A549 (cell line): ENCODE measurements around the gene CASK. TPM values are rescaled to one million over a fixed set of nuclear protein-coding genes. Genes with fewer than 3 reads are reported as not detected.

Source experiments
- ATAC-seq, 2 experiments: fragments of 200-7000 bp in 1 of 2; fragments of >200 bp in 1 of 2; cut with Nextera tagmentation in 1 of 2; cut with Tn5 transposase in 1 of 2; 3 replicates each; pipeline versions ENCODE4 v1.8.0 to v1.9.1; 2018 to 2020; ENCODE audit warnings: mild to moderate bottlenecking in 1 of 2, moderate library complexity in 1 of 2
- CTCF ChIA-PET: fragments of 300-600 bp; sonication (Branson Sonifier 250); formaldehyde crosslinking; extraction: SDS; loops from one replicate; lab custom pipeline; 2021; ENCODE audit warnings: antibody characterized with exemption, inconsistent platforms; lab: Yijun Ruan, JAX
- POLR2A ChIA-PET: fragments of 350-600 bp; formaldehyde crosslinking; extraction: SDS; loops from one replicate; lab custom pipeline; 2021; ENCODE audit warnings: antibody characterized with exemption, inconsistent platforms; lab: Yijun Ruan, JAX
- DNase-seq, 2 experiments: peaks; one replicate each; pipeline versions ENCODE4 v3.0.0 to v3.0.0-alpha.2; 2011 to 2016; ENCODE audit warnings: low read depth in 1 of 2, low spot score in 1 of 2
- FAIRE-seq: peaks from 2 replicates; lab custom pipeline; 2011; peaks lifted over from hg19 to GRCh38; lab: Jason Lieb, UNC
- H3K27ac ChIP-seq, 2 experiments: fragments of >200 bp; sonication (Bioruptor Twin); formaldehyde crosslinking; 3 replicates each; pipeline ENCODE4 v1.5.1; 2016 to 2017
- H3K4me1 ChIP-seq: fragments of >200 bp; sonication (Bioruptor Twin); formaldehyde crosslinking; 3 replicates; pipeline ENCODE4 v1.6.1; 2016
- H3K4me2 ChIP-seq: fragments of >200 bp; sonication (Bioruptor Twin); formaldehyde crosslinking; 3 replicates; pipeline ENCODE4 v1.6.1; 2016
- H3K4me3 ChIP-seq: fragments of >200 bp; sonication (Bioruptor Twin); formaldehyde crosslinking; 3 replicates; pipeline ENCODE4 v1.5.1; 2016
- H3K9me3 ChIP-seq: fragments of >200 bp; sonication (Bioruptor Twin); formaldehyde crosslinking; 3 replicates; pipeline ENCODE4 v1.6.1; 2016
- CEBPB ChIP-seq, 2 experiments: fragments of >200 bp in 1 of 2; sonication (Bioruptor Twin) in 1 of 2; formaldehyde crosslinking in 1 of 2; IDR thresholded peaks; 2 replicates each; pipeline ENCODE4 v1.6.1; 2012 to 2016
- CHD2 ChIP-seq: fragments of 150-350 bp; IDR thresholded peaks from 2 replicates; pipeline ENCODE4 v1.6.1; 2014; ENCODE audit warnings: low read length; ENCODE audit not compliant: partially characterized antibody
- CHD4 ChIP-seq: fragments of 200-600 bp; sonication (generic); IDR thresholded peaks from 2 replicates; pipeline ENCODE4 v1.6.1; 2016; ENCODE audit warnings: antibody characterized with exemption, mild to moderate bottlenecking, borderline replicate concordance
- FOSB ChIP-seq: fragments of 250-450 bp; sonication (Bioruptor Pico); IDR thresholded peaks from 2 replicates; pipeline ENCODE4 v1.5.0; 2020; ENCODE audit warnings: mild to moderate bottlenecking, moderate library complexity
- FOXS1 ChIP-seq: fragments of 250-450 bp; sonication (Bioruptor Pico); IDR thresholded peaks from 2 replicates; pipeline ENCODE4 v1.5.0; 2020; ENCODE audit warnings: mild to moderate bottlenecking, moderate library complexity
- GATA3 ChIP-seq: IDR thresholded peaks from 2 replicates; pipeline ENCODE4 v1.6.1; 2012; ENCODE audit warnings: borderline replicate concordance
- HOXB5 ChIP-seq: fragments of 250-450 bp; sonication (Bioruptor Pico); IDR thresholded peaks from 2 replicates; pipeline ENCODE4 v1.5.0; 2020; ENCODE audit warnings: mild to moderate bottlenecking, moderate library complexity
- KDM5A ChIP-seq: fragments of 200-600 bp; sonication (generic); IDR thresholded peaks from 2 replicates; pipeline ENCODE4 v1.6.1; 2016; ENCODE audit warnings: antibody characterized with exemption, mild to moderate bottlenecking
- PHF8 ChIP-seq: fragments of 200-600 bp; sonication (generic); IDR thresholded peaks from 2 replicates; pipeline ENCODE4 v1.6.1; 2016; ENCODE audit warnings: low read depth, mild to moderate bottlenecking, antibody characterized with exemption, moderate library complexity, borderline replicate concordance
- RARB ChIP-seq: fragments of 250-450 bp; sonication (Bioruptor Pico); IDR thresholded peaks from 2 replicates; pipeline ENCODE4 v1.8.0; 2021; ENCODE audit warnings: mild to moderate bottlenecking, moderate library complexity
- RNF2 ChIP-seq: fragments of 200-600 bp; sonication (generic); IDR thresholded peaks from 2 replicates; pipeline ENCODE4 v1.6.1; 2016; ENCODE audit warnings: low read depth, mild to moderate bottlenecking, antibody characterized with exemption, moderate library complexity, borderline replicate concordance
- SMC3 ChIP-seq: fragments of >200 bp; sonication (Bioruptor Twin); formaldehyde crosslinking; IDR thresholded peaks from 3 replicates; pipeline ENCODE4 v1.6.1; 2018; ENCODE audit warnings: inconsistent platforms
- SREBF2 ChIP-seq: fragments of 450-650 bp; IDR thresholded peaks from 2 replicates; pipeline ENCODE4 v1.6.1; 2014; ENCODE audit warnings: mild to moderate bottlenecking, moderate library complexity
- TP53 ChIP-seq: fragments of 250-450 bp; sonication (Bioruptor Pico); IDR thresholded peaks from 2 replicates; pipeline ENCODE4 v1.5.0; 2021; ENCODE audit warnings: mild to moderate bottlenecking, moderate library complexity
- ZSCAN20 ChIP-seq: fragments of 250-450 bp; sonication (Bioruptor Pico); IDR thresholded peaks from 2 replicates; pipeline ENCODE4 v1.8.0; 2022; ENCODE audit warnings: mild to moderate bottlenecking, moderate library complexity
- WGBS: methylation state at CpG from one replicate; pipeline ENCODE4 v1.1.6; 2017; ENCODE audit errors: missing lambda C conversion rate; 5-methylcytosine and 5-hydroxymethylcytosine counted together
- polyA plus RNA-seq, 4 experiments: library from polyadenylated mRNA; depleted of rRNA in 3 of 4; stranded (reverse); fragments of >200 nt; fragmentation: RNase III in 1 of 4; extraction: RNeasy Plus Mini Kit Qiagen cat#74134 plus additional on column Dnase treatment in 1 of 4; gene quantifications; 2 replicates in 3 of 4; 3 replicates in 1 of 4; pipeline ENCODE4 v1.2.3, GENCODE V29; 2011 to 2017
- TF ChIP-seq, protein P1 (sequence below): fragments of >200 bp; sonication (Bioruptor Twin); formaldehyde crosslinking; IDR thresholded peaks from 2 replicates; pipeline ENCODE4 v1.6.1; 2016
- TF ChIP-seq, protein P2 (sequence below): fragments of >200 bp; sonication (Bioruptor Twin); formaldehyde crosslinking; IDR thresholded peaks from 3 replicates; pipeline ENCODE4 v1.5.1; 2016
- TF ChIP-seq, protein P3 (sequence below): IDR thresholded peaks from 2 replicates; pipeline ENCODE4 v1.6.1; 2012; ENCODE audit warnings: low read depth, borderline replicate concordance
- TF ChIP-seq, protein P4 (sequence below): IDR thresholded peaks from 2 replicates; pipeline ENCODE4 v1.6.1; 2012
- TF ChIP-seq, protein P5 (sequence below): fragments of 250-450 bp; sonication (Bioruptor Pico); IDR thresholded peaks from 2 replicates; pipeline ENCODE4 v1.5.0; 2020; ENCODE audit warnings: low read depth, mild to moderate bottlenecking, moderate library complexity

The CASK gene
- polyA plus RNA-seq, 2 of the 4 experiments (the other 2 are of a cell fraction), result 23.3 to 57.6 TPM

DNA sequence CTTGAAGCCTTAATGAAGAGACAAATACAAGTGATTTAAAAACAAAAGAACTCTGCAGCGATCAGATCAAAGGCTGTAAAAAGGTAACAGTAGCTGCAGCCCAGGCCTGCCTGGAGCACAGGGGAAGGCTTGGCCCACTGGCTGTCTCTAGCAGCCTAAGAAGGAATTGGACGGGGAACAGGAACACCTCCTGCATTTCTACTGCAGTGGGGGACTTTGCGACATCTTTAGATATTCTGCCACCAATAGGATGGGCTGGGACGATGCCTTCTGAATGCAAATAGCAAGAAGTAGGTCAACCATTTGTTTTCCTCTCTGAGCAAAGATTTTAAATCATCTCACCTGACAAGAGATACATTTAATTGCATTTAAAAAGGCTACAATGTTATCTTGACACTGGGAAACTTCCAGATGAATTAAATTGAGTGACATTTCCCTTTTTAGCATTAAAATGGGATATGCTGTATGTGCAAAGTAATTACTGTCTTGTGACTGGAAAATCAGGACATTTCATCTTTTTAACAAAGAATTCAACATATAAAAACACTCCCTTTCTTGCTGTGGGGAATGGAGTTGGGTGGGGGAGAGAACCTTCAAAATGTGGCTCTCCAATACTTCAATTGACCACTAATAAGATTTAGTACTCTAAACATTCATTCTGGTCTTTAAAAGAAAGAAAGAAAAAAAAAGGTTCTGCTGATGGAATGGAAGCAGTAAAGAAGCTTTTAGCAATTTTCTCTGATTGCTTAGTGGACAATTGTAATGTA is 406.2 kb downstream of the CASK start:
- WGBS, result 79% methylated on average over 4 of the region's 4 CpGs
- Histone ChIP-seq H3K9me3 (no peaks in the 10 kb centered on the region), H3K4me3 (no peak overlapping the region), H3K4me1 (no peaks in the 10 kb centered on the region), H3K27ac (no peak overlapping the region), H3K4me2 (no peak overlapping the region)
- ATAC-seq, result no peak
- CTCF ChIA-PET, result no interaction called here
- TF ChIP-seq PHF8 (no peak), KDM5A (no peak), SREBF2 (no peak)
- POLR2A ChIA-PET, result no interaction called here
- no peak for DNase-seq
- no peak for FAIRE-seq

DNA sequence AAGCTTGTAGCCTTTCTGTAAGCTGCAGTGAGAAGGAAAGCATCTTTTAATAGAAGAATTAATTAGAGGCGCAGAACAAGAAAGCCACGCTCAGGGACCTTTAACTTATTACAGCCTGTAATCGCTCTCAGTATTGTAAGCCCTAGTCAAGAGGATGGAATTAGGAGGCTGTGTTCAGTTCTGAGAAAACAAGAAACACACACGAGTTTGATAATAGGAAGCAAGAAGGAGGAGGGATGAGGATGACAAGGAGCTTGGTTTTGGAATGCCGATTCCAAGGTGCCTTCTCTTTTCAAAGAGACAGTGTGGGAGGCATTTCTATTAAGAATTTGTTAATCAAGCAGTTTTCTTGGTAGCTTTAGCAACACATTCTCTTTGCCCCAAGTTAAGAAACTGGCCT is 406.9 kb downstream of the CASK start:
- Histone ChIP-seq H3K4me3 (no peak overlapping the region), H3K4me2 (no peak overlapping the region), H3K4me1 (no peaks in the 10 kb centered on the region), H3K9me3 (no peaks in the 10 kb centered on the region), H3K27ac (no peak overlapping the region)
- no peak for FAIRE-seq
- DNase-seq, result no peak
- ATAC-seq, result no peak
- CTCF ChIA-PET, result interaction anchor here (0.5 to 0.8 kb wide), 2 partner anchors 188 to 336 kb away, joined by 3 to 5 read pairs; no protein-coding TSS in a partner anchor
- TF ChIP-seq HOXB5 (CRISPR knock-in tag), result no peak
- TF ChIP-seq, protein P1, sequence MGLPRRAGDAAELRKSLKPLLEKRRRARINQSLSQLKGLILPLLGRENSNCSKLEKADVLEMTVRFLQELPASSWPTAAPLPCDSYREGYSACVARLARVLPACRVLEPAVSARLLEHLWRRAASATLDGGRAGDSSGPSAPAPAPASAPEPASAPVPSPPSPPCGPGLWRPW, result no peak
- 91% methylated on average over 5 of the region's 5 CpGs for WGBS
- POLR2A ChIA-PET, result no interaction called here

DNA sequence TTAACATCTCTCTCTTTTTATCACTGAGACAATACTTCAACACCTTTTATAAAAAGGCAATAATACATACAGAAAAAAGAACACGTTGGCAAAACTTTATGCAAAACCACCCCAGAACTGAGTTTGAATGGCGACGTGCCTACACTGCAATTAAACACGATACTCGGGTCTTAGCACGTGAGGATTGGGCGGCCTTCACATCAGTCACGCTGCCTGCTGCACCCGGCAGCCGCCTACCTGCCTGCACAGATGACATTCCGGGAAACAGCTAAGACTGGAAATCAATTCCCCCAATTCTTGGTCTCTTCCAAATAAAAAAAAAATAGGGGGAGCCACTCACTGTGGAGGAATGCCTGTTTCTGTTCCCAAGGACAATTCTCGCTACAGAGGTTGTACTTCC is 408.0 kb downstream of the CASK start:
- Histone ChIP-seq H3K9me3 (no peaks in the 10 kb centered on the region), H3K4me1 (no peaks in the 10 kb centered on the region), H3K4me3 (no peak overlapping the region), H3K4me2 (no peak overlapping the region), H3K27ac (no peak overlapping the region)
- DNase-seq (no peak), ATAC-seq (no peak), FAIRE-seq (no peak)
- 92% methylated on average over 12 of the region's 12 CpGs for WGBS
- TF ChIP-seq ZSCAN20 (CRISPR knock-in tag) (no peak), RNF2 (no peak), SMC3 (no peak), CHD2 (no peak), RARB (CRISPR knock-in tag) (no peak), FOXS1 (CRISPR knock-in tag) (no peak), CHD4 (no peak), TP53 (CRISPR knock-in tag) (no peak), CEBPB (IDR thresholded peaks at IDR 0.05) (no peak), FOSB (CRISPR knock-in tag) (no peak), GATA3 (no peak)
- TF ChIP-seq, protein P2, sequence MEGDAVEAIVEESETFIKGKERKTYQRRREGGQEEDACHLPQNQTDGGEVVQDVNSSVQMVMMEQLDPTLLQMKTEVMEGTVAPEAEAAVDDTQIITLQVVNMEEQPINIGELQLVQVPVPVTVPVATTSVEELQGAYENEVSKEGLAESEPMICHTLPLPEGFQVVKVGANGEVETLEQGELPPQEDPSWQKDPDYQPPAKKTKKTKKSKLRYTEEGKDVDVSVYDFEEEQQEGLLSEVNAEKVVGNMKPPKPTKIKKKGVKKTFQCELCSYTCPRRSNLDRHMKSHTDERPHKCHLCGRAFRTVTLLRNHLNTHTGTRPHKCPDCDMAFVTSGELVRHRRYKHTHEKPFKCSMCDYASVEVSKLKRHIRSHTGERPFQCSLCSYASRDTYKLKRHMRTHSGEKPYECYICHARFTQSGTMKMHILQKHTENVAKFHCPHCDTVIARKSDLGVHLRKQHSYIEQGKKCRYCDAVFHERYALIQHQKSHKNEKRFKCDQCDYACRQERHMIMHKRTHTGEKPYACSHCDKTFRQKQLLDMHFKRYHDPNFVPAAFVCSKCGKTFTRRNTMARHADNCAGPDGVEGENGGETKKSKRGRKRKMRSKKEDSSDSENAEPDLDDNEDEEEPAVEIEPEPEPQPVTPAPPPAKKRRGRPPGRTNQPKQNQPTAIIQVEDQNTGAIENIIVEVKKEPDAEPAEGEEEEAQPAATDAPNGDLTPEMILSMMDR, result no peak
- TF ChIP-seq, protein P3, sequence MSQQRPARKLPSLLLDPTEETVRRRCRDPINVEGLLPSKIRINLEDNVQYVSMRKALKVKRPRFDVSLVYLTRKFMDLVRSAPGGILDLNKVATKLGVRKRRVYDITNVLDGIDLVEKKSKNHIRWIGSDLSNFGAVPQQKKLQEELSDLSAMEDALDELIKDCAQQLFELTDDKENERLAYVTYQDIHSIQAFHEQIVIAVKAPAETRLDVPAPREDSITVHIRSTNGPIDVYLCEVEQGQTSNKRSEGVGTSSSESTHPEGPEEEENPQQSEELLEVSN, result no peak
- TF ChIP-seq, protein P4, sequence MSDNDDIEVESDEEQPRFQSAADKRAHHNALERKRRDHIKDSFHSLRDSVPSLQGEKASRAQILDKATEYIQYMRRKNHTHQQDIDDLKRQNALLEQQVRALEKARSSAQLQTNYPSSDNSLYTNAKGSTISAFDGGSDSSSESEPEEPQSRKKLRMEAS, result no peak
- TF ChIP-seq, protein P5, sequence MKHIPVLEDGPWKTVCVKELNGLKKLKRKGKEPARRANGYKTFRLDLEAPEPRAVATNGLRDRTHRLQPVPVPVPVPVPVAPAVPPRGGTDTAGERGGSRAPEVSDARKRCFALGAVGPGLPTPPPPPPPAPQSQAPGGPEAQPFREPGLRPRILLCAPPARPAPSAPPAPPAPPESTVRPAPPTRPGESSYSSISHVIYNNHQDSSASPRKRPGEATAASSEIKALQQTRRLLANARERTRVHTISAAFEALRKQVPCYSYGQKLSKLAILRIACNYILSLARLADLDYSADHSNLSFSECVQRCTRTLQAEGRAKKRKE, result no peak
- ChIA-PET POLR2A (no interaction called here), CTCF (no interaction called here)
